ENCODE measurements around the gene TBXT.
A peak's percentile ranks its signal among the peaks of the same experiment; 100 is the strongest.
"Not testable (repeated sequence)": the region's sequence is repeated elsewhere in the genome, so short reads cannot be mapped to it uniquely, and the experiment has no call there.

The TBXT gene

DNA sequence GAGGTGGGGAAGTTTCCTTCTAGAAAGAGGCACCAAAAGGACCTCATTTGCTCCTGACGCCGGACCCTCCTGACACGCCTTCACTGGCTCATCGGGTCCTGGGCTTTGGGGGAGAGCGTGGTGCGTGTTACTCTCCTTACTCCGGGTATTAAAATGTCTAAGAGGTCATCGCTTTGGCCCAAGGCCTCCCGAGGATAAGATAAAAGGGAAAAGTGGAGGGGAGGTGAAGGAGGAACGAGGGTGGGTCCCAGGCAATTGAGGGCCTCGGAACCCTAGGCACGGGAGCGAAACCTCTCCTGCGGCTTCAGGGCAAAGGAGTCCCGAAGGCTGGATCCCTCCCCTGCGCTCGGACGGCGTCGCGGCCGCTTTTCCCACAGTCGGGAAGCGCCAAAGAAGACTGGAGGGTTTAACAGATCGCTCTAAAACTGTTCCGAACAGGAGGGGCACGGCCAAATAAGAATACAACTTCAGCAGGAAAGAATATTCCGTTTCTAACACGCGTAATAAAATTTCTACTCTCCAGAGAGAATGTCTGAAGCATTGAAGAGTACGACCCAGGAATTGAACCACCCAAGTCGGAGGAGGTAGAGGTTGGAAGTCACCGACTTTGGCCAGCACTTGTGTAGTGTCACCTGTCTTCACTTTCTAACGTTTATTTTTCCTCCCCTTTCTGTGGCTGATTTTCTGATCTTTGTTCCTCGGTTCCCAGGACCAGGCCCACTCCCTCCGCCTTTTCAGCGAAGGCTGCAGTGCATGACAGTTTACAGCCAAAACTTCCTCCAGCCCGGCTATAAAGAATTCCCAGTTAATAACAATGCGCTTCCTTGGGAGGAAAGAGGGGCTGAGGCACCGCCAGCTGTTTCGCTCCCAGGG is 2.1 kb upstream of the TBXT start:
- DNase-seq = peak; percentile 52

DNA sequence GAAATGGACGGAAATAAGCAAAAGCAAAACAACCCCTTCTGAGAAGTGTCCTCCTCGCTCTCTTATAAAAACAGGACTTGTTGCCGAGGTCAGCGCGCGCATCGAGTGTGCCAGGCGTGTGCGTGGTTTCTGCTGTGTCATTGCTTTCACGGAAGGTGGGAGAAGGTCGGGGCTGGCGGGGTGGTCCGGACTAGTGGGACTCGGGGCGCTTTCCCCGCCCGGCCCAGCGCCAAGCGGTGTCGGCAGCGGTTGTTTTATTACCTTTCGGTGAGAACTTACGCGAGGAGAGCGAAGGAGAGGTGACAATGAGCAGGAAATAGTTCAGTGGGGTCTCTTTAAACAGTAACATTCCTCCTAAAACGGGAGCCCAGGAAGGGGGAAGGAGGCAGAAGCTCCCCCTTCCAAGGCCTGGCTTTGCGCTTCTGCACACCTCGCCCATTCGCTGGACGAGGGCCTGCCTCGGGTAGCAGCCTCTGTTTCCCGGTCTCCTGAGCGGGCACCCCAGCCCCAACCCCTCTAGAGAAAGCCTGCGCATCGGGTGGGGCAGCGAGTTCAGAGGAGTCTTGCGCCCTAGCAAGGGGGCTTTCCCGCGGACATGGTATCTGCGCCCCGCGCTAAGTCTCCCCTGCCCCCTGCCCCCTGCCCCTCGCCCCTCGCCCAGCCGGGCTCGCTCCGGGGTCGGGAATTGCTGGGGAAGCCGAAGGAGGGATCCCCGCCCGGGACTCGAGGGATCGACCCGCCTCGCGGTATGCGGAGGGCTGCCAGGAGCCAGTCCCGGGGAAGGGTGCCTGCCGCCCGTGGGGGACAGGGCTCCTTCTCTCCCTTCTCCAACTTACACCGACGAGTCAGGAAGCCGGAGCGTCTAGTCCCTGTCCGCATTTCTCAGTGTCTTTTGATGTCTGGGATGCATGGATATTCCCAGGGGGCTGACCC is 1.2 kb upstream of the TBXT start:
- DNase-seq = peak; percentile 55

DNA sequence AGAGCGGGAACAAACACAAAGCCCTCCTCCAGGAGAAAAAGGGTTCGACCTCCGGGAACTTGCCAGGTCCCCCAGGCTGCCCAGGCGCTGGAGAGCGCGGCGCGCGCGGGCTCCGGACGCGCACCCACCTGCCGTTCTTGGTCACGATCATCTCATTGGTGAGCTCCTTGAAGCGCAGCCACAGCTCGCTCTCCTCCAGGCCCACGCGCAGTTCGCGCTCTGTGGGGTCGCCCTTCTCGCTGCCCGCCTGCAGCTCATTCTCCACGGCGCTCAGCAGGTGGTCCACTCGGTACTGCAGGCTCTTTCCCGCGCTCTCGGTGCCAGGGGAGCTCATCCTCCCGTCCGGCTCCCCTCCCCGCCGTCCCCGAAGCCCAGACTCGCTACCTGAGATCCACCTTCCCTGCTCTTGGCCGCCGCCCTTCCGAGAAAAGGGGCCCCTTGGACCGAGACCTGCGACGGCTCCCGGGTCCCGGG is 356 bp downstream of the TBXT start:
- peak; percentile 48 for DNase-seq

DNA sequence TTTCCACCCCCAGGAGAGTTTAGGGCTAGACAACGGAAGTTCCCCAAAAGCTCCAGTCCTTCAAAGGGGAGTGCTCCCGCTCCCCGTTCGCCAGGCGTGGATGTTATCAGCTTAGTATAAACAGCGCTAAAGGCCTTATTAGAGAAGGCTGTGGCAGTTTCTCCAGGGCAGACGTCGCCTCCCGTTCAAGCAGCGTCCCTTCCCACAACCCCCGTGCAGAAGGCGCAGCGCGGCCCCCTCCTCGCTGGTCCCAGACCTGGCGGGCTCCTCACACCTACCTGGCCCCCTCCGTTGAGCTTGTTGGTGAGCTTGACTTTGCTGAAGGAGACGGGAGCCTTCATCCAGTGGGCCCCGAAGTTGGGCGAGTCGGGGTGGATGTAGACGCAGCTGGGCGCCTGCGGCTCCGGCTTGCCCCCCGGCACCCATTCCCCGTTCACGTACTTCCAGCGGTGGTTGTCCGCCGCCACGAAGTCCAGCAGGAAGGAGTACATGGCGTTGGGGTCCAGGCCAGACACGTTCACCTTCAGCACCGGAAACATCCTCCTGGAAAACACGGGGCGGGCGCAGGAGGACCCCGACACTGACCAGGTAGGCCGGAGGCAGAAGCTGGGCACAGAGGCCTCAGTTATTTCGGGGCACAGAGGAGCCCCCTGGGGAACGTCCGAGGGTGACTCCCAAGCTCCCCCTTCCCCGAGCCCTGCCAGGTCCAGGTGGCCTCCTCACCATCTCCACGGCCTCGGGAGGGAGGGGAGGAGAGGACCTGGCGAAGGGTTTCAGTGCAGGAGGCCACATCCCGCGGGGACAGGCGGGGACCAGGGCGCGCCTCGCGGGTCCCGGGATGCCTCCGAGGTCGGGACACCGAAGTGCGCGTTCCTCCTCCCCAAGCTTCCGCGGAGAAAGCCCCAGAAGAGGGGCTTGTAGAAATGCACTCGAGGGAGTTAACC is 1.1 kb downstream of the TBXT start:
- peak; percentile 30 for DNase-seq

DNA sequence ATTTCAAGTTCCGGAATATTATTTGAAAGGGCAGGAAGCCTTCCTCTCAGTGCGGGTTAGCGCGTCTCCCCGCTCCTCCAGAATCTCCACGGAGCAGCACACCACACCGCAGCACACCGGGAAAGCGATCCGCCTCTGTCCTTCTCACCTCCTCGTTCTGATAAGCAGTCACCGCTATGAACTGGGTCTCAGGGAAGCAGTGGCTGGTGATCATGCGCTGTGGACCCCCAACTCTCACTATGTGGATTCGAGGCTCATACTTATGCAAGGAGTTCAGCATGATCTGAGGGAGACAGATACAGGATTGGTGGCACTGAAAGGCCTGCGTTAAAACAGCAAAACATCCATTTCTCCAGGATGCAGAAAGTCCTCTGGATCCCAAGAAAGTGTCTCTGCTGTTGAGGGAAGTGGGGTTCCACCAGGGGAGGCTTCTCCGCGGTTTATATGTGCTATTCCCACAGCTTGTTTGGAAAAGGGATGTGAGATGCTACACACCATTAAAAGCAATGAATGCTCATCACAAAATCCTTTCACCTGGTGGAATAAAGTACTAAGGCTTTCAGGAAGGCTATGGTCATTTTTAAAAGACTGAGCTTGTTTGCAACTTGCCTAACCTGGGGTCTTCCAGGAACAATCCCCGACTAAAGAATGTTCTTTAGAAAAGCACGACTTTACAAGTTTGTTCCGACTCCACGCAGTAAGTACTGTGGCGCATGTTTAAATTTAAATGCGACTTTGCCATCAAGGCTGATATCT is 1.9 kb downstream of the TBXT start:
- peak; percentile 34 for DNase-seq

DNA sequence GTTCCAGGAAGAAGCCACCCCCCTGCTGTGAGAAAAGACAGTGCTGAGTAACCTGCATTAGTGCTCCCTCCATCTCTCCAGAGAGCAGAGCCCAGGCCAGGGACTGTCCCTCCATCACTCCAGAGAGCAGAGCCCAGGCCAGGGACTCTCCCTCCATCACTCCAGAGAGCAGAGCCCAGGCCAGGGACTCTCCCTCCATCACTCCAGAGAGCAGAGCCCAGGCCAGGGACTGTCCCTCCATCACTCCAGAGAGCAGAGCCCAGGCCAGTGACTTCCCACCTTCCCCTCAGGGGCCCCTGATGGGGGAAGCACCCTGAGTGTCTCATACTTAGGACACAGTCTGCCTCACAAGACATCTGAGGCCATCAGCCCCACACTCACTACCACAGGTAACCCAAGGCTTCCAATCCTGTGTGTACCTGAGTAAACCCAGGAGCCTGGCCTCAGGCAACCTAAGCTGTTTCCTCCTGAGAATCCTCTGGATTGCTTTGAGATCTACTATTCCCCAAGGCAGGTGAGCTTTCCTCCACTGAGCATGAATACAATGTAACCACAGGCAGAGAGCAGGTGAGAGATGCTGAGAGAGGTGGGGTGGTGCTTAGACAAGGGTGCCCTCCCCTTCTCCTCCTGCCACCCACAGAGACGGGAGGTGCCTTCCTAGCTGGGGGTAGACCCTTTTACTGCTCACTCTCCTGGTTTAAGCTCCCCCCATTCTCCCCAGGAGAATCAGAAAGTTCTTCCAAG is 4.9 kb downstream of the TBXT start:
- DNase-seq = no peak

DNA sequence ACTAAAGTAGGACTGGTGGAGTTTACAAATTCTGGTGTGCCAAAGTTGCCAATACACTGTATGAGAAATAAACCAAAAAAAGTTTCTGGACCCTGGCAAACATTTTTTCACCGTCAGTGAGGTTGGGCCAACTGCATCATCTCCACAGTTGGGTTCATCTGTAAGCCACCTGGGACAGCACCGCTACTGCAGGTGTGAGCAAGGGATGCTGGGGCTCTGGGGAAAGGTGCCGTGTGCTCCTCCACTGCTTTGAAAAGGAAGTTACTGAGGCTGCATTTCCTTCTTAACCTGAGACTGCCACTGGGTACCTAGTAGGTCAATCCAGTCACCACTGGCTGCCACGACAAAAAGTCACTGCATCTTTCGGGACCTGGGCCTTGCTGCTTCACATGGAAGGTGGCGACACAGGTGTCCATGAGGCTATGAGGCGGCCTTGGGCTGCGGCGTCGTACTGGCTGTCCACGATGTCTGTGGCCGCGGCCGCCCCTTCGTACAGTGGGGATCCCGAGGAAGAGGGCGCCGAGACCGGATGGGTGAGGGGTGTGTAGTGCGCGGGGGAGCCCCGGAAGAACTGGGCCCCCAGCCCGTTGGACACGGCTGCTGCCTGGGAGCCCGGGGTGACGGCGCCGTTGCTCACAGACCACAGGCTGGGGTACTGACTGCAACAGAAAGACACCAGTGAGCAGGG is 9.6 kb downstream of the TBXT start:
- DNase-seq = no peak

DNA sequence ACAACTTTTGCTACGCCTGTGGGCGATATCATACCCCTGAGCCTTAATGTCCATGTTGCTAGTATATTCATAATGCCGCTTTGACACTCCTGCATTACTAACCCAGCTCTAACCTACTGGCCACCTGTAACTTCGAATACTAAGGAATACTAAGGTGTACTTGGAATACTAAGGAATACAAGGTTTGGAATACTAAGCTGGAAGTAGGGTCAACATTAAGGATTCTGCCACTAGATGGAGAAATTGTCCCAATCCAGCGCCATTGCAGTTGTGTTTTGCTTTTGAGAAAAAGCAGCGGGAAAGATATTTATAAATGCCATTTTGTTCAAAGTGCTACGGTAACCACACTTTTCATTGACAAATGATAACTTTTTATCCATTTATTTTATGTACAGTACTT is 10.7 kb downstream of the TBXT start:
- DNase-seq = peak; percentile 46

DNA sequence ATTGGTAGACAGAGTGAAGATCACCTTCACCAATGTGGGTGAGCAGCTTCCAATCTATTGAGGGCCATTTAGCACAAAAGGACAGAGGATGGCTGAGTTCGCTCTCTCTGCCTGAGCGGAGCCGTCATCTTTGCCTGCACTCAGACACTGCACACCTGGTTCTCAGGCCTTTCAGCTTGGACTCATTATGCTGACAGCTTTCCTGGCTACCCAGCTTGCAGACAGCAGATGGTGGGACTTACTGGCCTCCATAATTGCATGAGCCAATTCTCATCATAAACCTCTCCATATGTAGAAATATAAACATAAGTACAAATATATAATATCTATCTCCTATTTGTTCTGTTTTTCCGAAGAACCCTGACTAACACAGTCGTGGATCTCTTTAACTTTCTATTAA is 13.7 kb downstream of the TBXT start:
- DNase-seq = peak; percentile 28

DNA sequence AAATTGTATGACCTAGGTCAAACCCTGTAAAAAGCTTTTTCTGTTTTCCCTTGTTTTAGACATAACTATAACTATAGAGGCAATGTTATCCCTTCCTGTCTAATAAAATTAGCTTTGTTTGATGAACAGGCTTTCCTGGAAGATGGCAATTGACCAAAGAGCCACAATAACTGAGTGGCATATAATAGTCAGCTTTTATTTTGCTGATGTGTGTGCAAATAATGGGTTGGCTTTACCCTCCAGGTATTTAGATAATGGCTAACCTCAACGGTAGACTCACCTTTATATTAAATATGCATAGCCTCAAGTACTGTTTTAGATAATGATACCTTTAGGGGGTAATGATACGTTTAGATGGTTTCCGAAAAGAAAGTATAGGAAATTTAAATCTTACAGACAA is 15.0 kb downstream of the TBXT start:
- no peak for DNase-seq

DNA sequence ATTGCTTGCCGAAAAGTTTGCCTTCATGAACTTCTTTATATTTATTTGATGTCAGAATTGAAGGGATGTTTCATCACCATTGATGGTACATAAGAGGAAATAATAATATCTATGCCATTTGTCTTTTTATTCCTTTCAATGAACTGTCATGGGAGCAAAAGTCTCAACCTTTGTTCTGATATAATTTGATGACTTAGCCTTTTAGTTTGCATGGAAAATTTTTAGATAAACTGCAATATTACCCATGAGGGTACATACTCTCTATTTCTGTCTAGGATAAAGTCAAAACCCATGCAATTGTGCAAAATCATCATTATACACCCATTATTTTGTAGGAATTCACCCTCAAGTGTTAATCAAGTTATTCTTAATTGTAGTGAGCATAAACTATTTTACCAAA is 15.9 kb downstream of the TBXT start:
- DNase-seq = no peak

DNA sequence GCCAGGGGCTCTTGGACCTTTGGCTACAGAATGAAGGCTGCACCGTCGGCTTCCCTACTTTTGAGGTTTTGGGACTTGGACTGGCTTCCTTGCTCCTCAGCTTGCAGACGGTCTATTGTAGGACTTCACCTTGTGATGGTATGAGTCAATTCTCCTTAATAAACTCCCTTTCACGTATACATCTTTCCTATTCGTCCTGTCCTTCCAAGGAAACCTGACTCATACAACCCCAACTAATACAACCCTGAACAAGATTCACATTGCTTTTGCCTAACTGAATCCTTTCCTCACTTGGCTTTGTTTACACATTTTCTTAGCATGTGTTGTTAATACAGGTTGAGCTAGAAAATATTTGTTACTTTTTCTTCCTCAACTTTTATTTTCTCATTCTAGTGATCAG is 21.9 kb downstream of the TBXT start:
- DNase-seq = no peak

DNA sequence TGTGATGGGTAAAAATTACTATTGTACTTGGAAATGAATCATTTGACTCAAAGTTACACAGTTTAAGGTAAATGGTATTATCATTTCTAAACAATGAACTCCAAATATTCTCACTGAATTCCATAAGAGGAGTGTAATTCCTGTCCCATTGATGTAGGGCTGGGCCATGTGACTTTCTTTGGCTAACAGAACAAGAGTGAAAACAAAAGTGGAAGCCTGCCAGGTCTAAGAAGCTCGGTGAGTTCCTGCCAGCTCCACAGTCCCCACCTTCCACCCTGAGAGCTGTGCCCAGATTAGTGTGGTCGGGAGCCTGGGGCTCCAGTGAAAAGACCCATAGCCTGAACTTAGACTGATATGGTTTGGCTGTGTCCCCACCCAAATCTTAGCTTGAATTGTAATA is 24.6 kb downstream of the TBXT start:
- DNase-seq = no peak

DNA sequence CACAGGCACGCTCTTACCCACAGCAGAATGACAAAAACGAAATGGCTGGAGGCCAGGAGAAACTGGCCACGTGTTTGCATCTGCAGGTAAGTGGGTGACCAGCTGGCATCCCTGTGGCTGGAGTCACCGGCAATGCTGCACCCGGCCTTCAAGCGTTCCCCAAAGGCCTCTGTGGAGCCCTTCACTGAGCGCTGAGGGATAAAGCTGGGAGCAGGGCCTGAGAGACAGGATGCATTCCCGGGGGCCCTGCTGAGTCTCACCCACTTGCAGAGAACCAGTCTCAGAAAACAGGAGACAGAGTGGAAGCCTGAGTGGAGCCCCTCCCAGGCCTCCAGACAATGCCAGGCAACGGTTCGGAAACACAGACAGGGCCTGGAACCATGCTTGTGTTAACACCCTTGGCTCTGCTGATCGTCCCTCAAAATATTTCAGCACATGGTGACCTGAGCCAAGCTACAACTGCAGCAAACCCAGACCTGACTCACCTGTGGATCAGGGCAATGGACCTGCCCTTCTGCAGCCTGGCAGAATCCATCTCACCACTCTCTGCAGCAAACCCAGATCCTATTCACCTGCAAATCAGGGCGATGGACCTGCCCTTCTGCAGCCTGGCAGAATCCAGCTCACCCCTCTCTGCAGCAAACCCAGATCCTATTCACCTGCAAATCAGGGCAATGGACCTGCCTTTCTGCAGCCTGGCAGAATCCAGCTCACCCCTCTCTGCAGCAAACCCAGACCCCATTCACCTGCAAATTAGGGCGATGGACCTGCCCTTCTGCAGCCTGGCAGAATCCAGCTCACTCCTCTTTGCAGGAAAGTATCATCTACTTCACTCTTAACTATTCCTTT is 39.8 kb downstream of the TBXT start:
- DNase-seq = no peak

DNA sequence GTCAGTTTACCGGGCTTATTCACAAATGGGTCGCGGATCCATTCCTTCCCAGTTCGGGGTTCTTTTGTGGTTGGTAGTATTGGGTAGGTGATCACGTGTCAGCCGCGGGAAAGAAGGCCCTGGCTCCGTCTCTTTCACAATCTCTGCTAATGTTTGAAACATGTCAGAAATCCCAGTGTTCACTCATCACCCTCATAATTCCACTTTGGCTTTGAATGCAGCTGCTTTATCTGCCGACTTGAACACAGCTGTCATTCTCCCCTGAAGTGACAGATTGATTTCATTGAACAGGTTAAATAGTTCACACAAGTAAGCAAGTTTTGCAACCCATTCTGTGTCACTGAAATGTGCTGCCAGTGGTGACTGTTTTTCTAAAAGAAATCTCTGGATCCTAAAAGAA is 44.5 kb downstream of the TBXT start:
- DNase-seq = not testable (repeated sequence)

DNA sequence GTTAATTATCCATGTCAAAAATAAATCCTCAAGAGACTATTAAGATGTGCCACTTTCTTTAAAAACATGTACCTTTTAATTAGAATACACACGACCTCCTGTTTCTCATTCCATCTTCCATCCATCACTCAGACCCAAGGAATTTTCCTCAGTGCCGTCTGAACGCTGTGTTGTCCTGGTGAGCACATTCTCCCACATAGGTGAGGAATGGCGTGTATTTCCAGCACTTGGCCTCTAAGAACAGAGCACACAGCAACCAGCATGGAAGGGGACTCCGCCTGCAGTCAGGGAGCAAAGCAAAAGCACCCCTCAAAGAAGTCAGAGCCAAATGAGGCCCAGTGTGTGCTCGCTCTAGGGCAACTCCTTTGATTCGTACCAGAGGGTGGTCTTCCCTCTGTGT is 45.9 kb downstream of the TBXT start:
- no peak for DNase-seq

DNA sequence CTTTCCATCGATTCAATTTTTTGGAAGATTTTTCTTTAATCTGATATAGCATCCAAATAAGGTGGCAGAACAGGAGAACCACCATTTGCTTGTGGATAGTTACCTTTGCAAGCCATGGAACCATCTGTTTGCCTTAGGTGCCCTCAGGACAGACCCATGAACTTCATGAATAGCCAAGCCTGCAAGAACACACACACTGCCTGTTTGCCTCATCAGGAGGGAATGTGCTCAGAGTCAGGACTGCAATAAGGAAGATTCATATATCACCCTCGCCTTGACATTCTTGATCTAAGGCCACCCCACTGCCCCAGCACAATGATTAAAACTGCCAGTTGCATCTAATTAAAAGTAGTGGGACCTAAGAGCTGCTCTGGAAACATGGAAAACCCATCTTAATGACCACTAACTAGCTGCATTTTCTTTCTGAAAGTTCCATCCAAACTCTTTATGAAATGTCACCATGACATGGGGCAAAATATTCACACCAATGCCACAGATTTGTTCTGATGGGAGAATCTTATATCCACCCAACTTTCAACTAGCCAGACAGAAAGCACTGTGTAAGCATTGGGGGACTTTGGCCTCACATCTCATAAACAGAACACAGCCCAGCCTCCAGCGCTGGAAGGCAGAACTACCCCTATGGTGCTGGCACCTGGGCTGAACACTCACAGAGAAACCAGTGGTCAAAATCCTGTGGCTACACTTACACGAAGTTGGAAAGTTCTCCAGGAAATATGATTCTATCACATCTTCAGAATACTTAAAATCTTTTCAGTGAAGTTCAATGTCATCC is 48.3 kb downstream of the TBXT start:
- DNase-seq = no peak

DNA sequence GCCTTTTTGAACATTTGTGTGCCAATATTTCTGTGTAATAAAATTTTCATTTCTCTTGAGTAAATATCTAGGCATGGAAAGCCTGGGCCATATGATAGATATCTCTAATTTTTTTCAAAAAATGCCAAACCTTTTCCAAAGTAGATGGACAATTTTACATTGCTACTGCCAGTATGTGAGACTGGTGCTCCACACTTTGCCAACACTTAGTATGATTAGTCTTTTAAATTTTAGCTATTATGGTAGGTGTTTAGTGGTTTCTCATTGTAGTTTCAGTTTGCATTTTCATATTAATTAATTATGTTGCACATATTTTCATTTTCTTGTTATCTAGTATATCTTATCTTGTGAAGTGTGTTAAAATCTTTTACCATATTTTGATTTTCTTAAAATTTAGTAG is 52.0 kb downstream of the TBXT start:
- DNase-seq = no peak

DNA sequence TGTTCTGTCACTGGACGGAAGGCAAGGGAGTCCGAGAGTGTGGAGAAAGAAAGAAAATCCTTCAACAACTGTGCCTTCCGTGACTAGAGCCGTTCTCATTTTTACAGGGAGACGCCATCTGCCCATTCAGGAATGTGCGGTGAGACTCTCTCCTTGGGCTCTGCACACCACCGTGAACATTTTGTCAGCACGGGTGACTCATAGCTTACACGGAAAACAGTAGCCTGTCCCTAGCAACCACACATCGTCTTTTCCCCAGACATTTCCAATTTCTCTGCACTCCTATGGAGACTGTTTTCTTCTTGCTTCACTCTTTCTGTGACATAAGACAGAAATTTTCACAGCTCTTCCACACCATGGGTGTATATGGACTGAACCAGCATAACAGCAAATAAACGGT is 55.1 kb downstream of the TBXT start:
- no peak for DNase-seq
